ENCODE measurements around the gene PTGES2.

PTGES2 gene

GRCh38 chr9:128152133-128153059 is 24.9 kb upstream of the PTGES2 start:
- DNase-seq (ENCODE audit: low read depth) = no peak
- H3K4me1 ChIP-seq (ENCODE audit: control insufficient read depth, insufficient read depth, low read length) = no peaks in the 10 kb centered on the region
- H3K4me3 ChIP-seq (ENCODE audit: low read length) = no peak overlapping the region
- peaks cover 7% of the 10 kb centered on the region for H3K27me3 ChIP-seq (replicated peaks; ENCODE audit: control insufficient read depth, insufficient read depth, low read length)
- no peak overlapping the region for H3K9ac ChIP-seq (ENCODE audit: low read length)
- H3K36me3 ChIP-seq (ENCODE audit: control insufficient read depth, insufficient read depth, low read length, severe bottlenecking) = no peaks in the 10 kb centered on the region
- no peaks in the 10 kb centered on the region for H3K9me3 ChIP-seq (ENCODE audit: control insufficient read depth, low read length)

GRCh38 chr9:128151309-128152132 is 24.0 kb upstream of the PTGES2 start:
- no peaks in the 10 kb centered on the region for H3K36me3 ChIP-seq (ENCODE audit: control insufficient read depth, insufficient read depth, low read length, severe bottlenecking)
- no peaks in the 10 kb centered on the region for H3K4me1 ChIP-seq (ENCODE audit: control insufficient read depth, insufficient read depth, low read length)
- no peaks in the 10 kb centered on the region for H3K9me3 ChIP-seq (ENCODE audit: control insufficient read depth, low read length)
- DNase-seq (ENCODE audit: low read depth) = no peak
- H3K9ac ChIP-seq (ENCODE audit: low read length) = no peak overlapping the region
- no peak overlapping the region for H3K4me3 ChIP-seq (ENCODE audit: low read length)
- peaks cover 7% of the 10 kb centered on the region for H3K27me3 ChIP-seq (replicated peaks; ENCODE audit: control insufficient read depth, insufficient read depth, low read length)

- H3K4me3 ChIP-seq (ENCODE audit: low read length) = no peak overlapping the region
- DNase-seq (ENCODE audit: low read depth) = no peak
- H3K9me3 ChIP-seq (ENCODE audit: control insufficient read depth, low read length) = no peaks in the 10 kb centered on the region
- no peaks in the 10 kb centered on the region for H3K36me3 ChIP-seq (ENCODE audit: control insufficient read depth, insufficient read depth, low read length, severe bottlenecking)
- H3K4me1 ChIP-seq (ENCODE audit: control insufficient read depth, insufficient read depth, low read length) = no peaks in the 10 kb centered on the region
- H3K9ac ChIP-seq (ENCODE audit: low read length) = no peak overlapping the region
- peaks cover 8% of the 10 kb centered on the region for H3K27me3 ChIP-seq (replicated peaks; ENCODE audit: control insufficient read depth, insufficient read depth, low read length)
These were observed 23.2 kb upstream of the PTGES2 start for GRCh38 chr9:128150594-128151308.

- no peak overlapping the region for H3K9ac ChIP-seq (ENCODE audit: low read length)
- H3K9me3 ChIP-seq (ENCODE audit: control insufficient read depth, low read length) = no peaks in the 10 kb centered on the region
- no peaks in the 10 kb centered on the region for H3K4me1 ChIP-seq (ENCODE audit: control insufficient read depth, insufficient read depth, low read length)
- H3K36me3 ChIP-seq (ENCODE audit: control insufficient read depth, insufficient read depth, low read length, severe bottlenecking) = no peaks in the 10 kb centered on the region
- no peak overlapping the region for H3K4me3 ChIP-seq (ENCODE audit: low read length)
- DNase-seq (ENCODE audit: low read depth) = no peak
- H3K27me3 ChIP-seq (replicated peaks; ENCODE audit: control insufficient read depth, insufficient read depth, low read length) = peaks cover 12% of the 10 kb centered on the region
These were observed 22.5 kb upstream of the PTGES2 start for GRCh38 chr9:128149951-128150593.

GRCh38 chr9:128149001-128149701 is 21.6 kb upstream of the PTGES2 start, which contains the start of gene LCN2:
Gene LCN2 (plus strand): TSS chr9:128149453. CDS start chr9:128149526, 73 bp downstream.
- Histone ChIP-seq H3K4me1 (ENCODE audit: control insufficient read depth, insufficient read depth, low read length) (no peaks in the 10 kb centered on the region), H3K4me3 (ENCODE audit: low read length) (no peak within 1 kb of the TSS), H3K27me3 (replicated peaks; ENCODE audit: control insufficient read depth, insufficient read depth, low read length) (peaks cover 12% of the 10 kb centered on the region), H3K9me3 (ENCODE audit: control insufficient read depth, low read length) (no peaks in the 10 kb centered on the region), H3K9ac (ENCODE audit: low read length) (no peak within 1 kb of the TSS), H3K36me3 (ENCODE audit: control insufficient read depth, insufficient read depth, low read length, severe bottlenecking) (no peaks in the 10 kb centered on the region)
- DNase-seq (ENCODE audit: low read depth) = no peak

- Histone ChIP-seq H3K4me3 (ENCODE audit: low read length) (no peak overlapping the region), H3K36me3 (ENCODE audit: control insufficient read depth, insufficient read depth, low read length, severe bottlenecking) (no peaks in the 10 kb centered on the region), H3K27me3 (replicated peaks; ENCODE audit: control insufficient read depth, insufficient read depth, low read length) (peaks cover 12% of the 10 kb centered on the region), H3K9ac (ENCODE audit: low read length) (no peak overlapping the region), H3K9me3 (ENCODE audit: control insufficient read depth, low read length) (no peaks in the 10 kb centered on the region), H3K4me1 (ENCODE audit: control insufficient read depth, insufficient read depth, low read length) (peaks cover 4% of the 10 kb centered on the region)
- no peak for DNase-seq (ENCODE audit: low read depth)
These were observed 21.0 kb upstream of the PTGES2 start for GRCh38 chr9:128148509-128149000.

GRCh38 chr9:128146591-128147120 is 19.1 kb upstream of the PTGES2 start:
- H3K4me3 ChIP-seq (ENCODE audit: low read length) = no peak overlapping the region
- H3K9ac ChIP-seq (ENCODE audit: low read length) = no peak overlapping the region
- no peaks in the 10 kb centered on the region for H3K9me3 ChIP-seq (ENCODE audit: control insufficient read depth, low read length)
- H3K27me3 ChIP-seq (replicated peaks; ENCODE audit: control insufficient read depth, insufficient read depth, low read length) = peaks cover 12% of the 10 kb centered on the region
- H3K4me1 ChIP-seq (ENCODE audit: control insufficient read depth, insufficient read depth, low read length) = peaks cover 4% of the 10 kb centered on the region
- no peak for DNase-seq (ENCODE audit: low read depth)
- H3K36me3 ChIP-seq (ENCODE audit: control insufficient read depth, insufficient read depth, low read length, severe bottlenecking) = no peaks in the 10 kb centered on the region

GRCh38 chr9:128145951-128146351 is 18.4 kb upstream of the PTGES2 start:
- no peak for DNase-seq (ENCODE audit: low read depth)
- H3K9me3 ChIP-seq (ENCODE audit: control insufficient read depth, low read length) = no peaks in the 10 kb centered on the region
- H3K27me3 ChIP-seq (replicated peaks; ENCODE audit: control insufficient read depth, insufficient read depth, low read length) = peaks cover 9% of the 10 kb centered on the region
- H3K4me3 ChIP-seq (ENCODE audit: low read length) = no peak overlapping the region
- no peaks in the 10 kb centered on the region for H3K36me3 ChIP-seq (ENCODE audit: control insufficient read depth, insufficient read depth, low read length, severe bottlenecking)
- H3K4me1 ChIP-seq (ENCODE audit: control insufficient read depth, insufficient read depth, low read length) = peaks cover 4% of the 10 kb centered on the region
- no peak overlapping the region for H3K9ac ChIP-seq (ENCODE audit: low read length)

- Histone ChIP-seq H3K4me3 (ENCODE audit: low read length) (no peak overlapping the region), H3K36me3 (ENCODE audit: control insufficient read depth, insufficient read depth, low read length, severe bottlenecking) (no peaks in the 10 kb centered on the region), H3K9ac (ENCODE audit: low read length) (no peak overlapping the region), H3K9me3 (ENCODE audit: control insufficient read depth, low read length) (no peaks in the 10 kb centered on the region), H3K4me1 (ENCODE audit: control insufficient read depth, insufficient read depth, low read length) (peaks cover 4% of the 10 kb centered on the region), H3K27me3 (replicated peaks; ENCODE audit: control insufficient read depth, insufficient read depth, low read length) (peaks cover 9% of the 10 kb centered on the region)
- no peak for DNase-seq (ENCODE audit: low read depth)
These were observed 18.0 kb upstream of the PTGES2 start for GRCh38 chr9:128145536-128145935.

Data from adipocyte (in vitro differentiated cells).